Endometrial microvascular endothelial cells (primary cell): ENCODE measurements around the gene PPFIA2. TPM values are rescaled to one million over a fixed set of nuclear protein-coding genes. Genes with fewer than 3 reads are reported as not detected.

Experiments used
- in situ Hi-C: cut with HindIII; loops from 2 replicates; pipeline ENCODE4 v1.10.0; 2017; ENCODE audit warnings: low sequenced_read_pairs, low pct_unique_long_range_greater_than_20kb; ENCODE audit errors: inconsistent ontology term
- total RNA-seq: library from RNA; depleted of rRNA; stranded (reverse); fragments of >200 nt; gene quantifications from one replicate; pipeline ENCODE4 v1.2.3, GENCODE V29; 2015; ENCODE audit errors: inconsistent ontology term

PPFIA2 gene
- total RNA-seq, 1 donor from 2014 or later, result not detected

- in situ Hi-C loops, result no loop called here
These were observed 266.9 kb downstream of the PPFIA2 start for GRCh38 chr12:81492131-81492720.

GRCh38 chr12:81472934-81473333, 286.2 kb downstream of the PPFIA2 start:
- in situ Hi-C loops, result no loop called here

- in situ Hi-C loops, result no loop called here
These were observed 288.2 kb downstream of the PPFIA2 start for GRCh38 chr12:81470923-81471322.

- in situ Hi-C loops, result no loop called here
These were observed 290.9 kb downstream of the PPFIA2 start for GRCh38 chr12:81468206-81468605.

GRCh38 chr12:81465876-81466275, 293.3 kb downstream of the PPFIA2 start:
- in situ Hi-C loops, result no loop called here

- in situ Hi-C loops, result no loop called here
These were observed 294.0 kb downstream of the PPFIA2 start for GRCh38 chr12:81465191-81465590.

- in situ Hi-C loops, result no loop called here
These were observed 298.0 kb downstream of the PPFIA2 start for GRCh38 chr12:81461163-81461562.

GRCh38 chr12:81450920-81451739, 308.0 kb downstream of the PPFIA2 start:
- in situ Hi-C loops, result no loop called here

- in situ Hi-C loops, result no loop called here
These were observed 317.5 kb downstream of the PPFIA2 start for GRCh38 chr12:81441629-81442028.

- in situ Hi-C loops, result no loop called here
These were observed 319.1 kb downstream of the PPFIA2 start for GRCh38 chr12:81440001-81440400.

GRCh38 chr12:81439344-81439743, 319.8 kb downstream of the PPFIA2 start:
- in situ Hi-C loops, result no loop called here

- in situ Hi-C loops, result no loop called here
These were observed 342.1 kb downstream of the PPFIA2 start for GRCh38 chr12:81417056-81417455.

GRCh38 chr12:81416571-81416970, 342.6 kb downstream of the PPFIA2 start:
- in situ Hi-C loops, result no loop called here

GRCh38 chr12:81414441-81414840, 344.7 kb downstream of the PPFIA2 start:
- in situ Hi-C loops, result no loop called here

GRCh38 chr12:81412940-81413339, 346.2 kb downstream of the PPFIA2 start:
- in situ Hi-C loops, result no loop called here

GRCh38 chr12:81403348-81403747, 355.8 kb downstream of the PPFIA2 start:
- in situ Hi-C loops, result no loop called here

- in situ Hi-C loops, result no loop called here
These were observed 357.9 kb downstream of the PPFIA2 start for GRCh38 chr12:81401241-81401640.

GRCh38 chr12:81400024-81400423, 359.1 kb downstream of the PPFIA2 start:
- in situ Hi-C loops, result no loop called here

GRCh38 chr12:81395431-81395830, 363.7 kb downstream of the PPFIA2 start:
- in situ Hi-C loops, result no loop called here

- in situ Hi-C loops, result no loop called here
These were observed 369.5 kb downstream of the PPFIA2 start for GRCh38 chr12:81389550-81390099.
